HG03108 (cell line): ENCODE results near the gene TOR4A.

Experiments used
- ATAC-seq: cut with Tn5 transposase; IDR thresholded peaks from one replicate; pipeline ENCODE4 v1.9.1; 2021; ENCODE audit warnings: moderate library complexity; ENCODE audit not compliant: unreplicated experiment

The TOR4A gene

DNA sequence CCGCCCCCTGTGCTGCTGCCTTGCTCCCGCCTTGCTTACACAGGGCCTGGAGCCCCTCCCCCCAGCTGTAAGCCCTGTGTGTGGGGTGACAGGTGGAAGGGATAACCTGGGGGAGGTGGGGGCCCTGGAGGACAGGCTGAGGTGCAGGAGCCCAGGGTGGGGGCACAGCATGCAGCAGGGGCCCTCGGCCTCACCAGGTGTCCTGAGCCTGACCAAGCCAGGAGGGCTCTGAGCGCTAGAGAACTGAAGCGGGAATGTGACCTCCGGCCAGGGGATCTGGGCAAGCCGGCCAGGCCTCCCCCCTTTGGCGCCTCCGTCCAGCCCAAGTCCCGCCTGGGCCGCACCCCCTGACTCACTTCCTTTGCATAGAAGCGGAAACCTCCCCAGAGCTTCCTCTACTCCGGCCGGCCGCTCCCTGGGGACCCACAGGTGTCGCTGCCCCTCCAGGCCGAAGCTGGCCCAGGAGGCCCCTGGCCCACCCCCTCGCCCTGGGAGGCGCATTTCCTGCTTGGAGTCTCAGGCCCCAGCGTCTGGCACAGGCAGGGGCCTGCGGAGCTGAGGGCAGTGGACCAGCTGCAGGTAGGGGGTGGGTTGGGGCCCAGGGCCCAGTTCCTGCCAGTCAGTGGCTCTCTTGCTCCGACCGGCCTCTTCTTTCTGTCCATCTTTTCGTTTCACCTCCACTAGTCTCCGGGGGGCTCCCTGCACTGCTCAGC, at the start of gene TOR4A:
TOR4A (plus strand) TSS at position 398 of the 713 bp plus-strand sequence. CDS start 964 bp downstream, outside the sequence.
- ATAC-seq = peak; percentile 78

DNA sequence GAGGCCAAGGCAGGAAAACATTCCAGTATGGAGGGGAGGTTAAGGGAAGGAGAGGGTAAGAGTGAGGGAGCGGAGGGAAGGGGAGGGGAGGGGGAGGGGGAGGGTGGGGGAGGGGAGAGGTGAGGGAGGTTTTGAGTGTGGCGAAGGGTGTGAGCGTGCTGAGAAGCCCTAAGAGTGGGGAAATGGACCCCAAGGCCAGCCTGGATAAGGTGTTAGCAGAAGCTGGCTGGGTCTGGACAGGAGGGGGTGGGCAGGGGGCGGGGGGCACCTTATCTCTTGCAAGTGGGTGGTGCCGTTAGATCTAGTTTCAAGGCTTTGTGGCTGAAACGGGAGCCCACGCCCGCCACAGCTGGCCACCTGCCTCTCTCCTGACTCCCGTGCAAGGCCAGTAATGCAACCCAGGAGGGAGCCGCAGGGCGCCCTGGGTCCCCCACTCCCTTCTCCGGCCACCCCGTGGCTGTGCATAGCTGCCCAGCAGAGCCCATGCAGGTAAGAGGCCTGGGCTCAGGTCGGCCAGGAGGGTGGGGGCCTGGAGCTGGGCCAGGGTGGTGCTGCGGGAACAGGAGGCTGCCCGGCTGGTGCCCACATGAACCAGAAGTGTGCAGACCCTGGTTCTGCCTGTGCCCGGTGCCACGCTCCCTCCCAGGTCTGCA, 49.5 kb upstream of the TOR4A start:
- no peak for ATAC-seq

DNA sequence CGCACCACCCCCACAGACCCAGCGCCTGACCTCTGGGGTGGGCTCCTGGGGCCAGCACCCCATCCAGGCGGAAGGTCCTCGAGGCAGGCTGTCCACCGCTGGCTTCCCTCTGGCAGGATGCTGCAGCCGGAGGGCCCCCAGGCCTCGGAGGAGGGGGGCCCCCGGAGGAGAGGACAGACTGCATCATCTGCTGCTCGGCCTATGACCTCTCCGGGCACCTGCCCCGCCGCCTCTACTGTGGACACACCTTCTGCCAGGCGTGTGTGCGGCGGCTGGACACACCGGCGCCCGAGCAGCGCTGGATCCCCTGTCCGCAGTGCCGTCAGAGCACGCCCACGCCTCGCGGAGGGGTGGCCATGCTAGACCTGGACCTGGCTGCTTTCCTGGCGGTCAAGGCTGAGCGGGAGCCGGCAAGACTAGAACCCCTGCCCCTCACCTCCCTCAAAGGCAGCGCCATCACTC, 49.0 kb upstream of the TOR4A start:
- no peak for ATAC-seq

DNA sequence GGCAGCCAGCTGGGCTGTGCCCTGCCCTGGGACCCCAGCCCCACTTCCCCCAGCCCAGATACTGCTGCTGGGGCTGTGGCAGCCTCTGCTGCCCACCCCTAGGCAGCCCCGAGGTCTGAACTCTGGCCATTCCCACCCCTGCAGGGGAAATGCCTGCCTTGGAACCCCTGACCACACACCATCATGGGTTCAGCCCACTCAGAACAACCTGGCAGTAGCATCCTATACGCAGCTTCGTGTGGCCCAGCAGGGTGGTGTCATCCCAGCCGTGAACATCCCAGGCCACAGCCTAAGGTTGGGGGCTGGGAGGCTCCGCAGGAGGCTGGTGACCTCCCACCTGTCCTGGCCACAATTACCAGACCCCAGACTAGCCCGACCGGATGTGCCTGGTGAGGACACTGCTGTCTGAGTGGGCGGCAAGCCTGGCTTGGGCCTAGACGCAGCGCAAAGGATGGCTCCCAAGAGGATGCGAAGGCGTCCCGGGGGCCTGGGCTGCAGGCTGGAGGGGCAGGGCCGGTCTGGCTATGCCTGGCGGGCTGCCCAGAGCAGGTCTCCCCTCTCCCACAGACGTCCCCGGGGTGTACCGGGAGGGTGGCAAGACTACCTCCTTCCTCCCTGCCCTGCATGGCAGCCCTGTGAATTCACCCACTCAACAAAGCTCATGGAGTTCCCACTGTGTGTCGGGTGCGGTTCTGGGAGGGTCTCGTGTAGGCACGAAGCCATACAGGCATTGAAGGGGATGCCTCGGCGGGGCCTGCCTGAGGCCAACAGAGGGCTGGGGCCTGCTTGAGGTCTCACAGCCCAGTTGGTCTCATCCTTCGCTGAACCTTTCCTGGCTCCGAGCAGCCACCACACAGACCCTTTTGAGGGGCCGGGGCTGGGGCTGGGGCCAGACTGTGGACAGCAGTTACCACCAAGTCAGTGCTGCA, 48.3 kb upstream of the TOR4A start:
- ATAC-seq = no peak

DNA sequence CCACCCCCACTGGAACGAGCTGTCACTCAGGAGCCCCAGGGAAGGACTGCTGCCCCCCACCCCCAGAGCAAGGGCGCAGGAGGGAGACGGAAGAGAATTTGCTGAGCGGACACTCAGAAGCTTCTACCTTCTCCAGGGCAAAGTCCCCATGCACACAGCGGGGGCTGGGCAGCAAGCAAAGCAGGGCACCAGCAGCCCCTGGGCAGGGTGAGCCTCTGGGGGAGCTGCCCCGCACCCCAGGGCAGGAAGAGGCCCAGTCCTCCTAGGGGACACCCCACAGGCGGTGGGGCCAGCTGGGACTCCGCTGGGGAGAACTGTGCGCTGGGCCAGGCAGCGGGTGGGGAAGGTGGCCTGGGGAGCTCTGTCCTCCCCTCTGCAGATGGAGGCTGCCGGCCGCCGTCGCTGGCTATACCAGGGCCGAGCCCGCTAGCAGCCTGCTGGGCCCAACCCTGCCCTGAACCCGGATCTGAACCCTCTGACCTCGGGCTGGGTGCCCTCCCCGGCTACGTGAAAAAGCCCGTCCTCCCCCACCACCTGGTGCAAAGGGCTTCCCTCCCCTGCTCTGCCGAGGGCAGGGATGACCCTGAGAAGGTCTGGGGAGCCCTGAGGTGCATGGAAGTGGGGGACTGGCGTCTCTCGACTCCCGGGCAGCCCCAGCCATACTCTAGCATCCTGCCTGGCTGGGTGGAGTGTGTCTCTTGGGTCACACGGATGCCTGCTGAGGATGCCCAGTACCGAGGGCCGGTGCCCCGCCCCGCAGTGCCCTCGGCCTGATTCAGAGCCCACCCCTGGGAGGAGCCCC, 47.4 kb upstream of the TOR4A start:
- no peak for ATAC-seq

DNA sequence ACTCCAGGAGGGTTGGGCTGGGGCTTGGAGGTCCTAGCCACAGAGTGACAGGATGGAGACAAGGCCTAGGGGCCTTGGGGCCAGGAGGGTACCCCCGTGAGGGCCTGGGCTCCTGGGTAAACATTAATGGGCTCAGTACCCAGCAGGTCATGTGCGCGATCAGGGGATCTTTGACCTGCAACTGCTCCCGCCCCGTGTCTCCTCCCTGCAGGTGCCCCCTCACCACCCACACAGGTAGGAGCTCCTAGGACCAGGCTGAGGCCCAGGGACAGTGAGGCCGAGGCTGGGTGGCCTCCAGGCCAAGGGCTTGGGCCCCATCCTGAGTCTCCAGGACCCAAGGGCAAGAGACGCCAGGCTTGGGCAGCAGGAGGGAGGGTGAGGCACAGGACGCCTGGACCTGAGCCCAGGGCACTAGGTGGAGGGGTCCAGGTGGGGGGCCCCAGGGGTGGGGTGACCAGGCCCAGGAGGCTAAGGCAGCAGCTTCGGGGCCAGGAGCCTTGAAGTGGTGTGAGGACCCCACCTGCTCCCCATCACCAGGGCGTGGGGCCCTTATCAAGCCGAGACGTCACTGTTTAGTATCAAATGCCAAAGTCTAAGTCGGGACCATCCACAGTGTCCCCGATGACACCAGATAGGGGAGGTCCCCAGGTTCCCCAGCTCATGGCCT, 46.7 kb upstream of the TOR4A start, which contains the start of gene SLC34A3:
SLC34A3 (plus strand) TSS at position 197 of the 667 bp plus-strand sequence. CDS start 802 bp downstream, outside the sequence.
- no peak for ATAC-seq

DNA sequence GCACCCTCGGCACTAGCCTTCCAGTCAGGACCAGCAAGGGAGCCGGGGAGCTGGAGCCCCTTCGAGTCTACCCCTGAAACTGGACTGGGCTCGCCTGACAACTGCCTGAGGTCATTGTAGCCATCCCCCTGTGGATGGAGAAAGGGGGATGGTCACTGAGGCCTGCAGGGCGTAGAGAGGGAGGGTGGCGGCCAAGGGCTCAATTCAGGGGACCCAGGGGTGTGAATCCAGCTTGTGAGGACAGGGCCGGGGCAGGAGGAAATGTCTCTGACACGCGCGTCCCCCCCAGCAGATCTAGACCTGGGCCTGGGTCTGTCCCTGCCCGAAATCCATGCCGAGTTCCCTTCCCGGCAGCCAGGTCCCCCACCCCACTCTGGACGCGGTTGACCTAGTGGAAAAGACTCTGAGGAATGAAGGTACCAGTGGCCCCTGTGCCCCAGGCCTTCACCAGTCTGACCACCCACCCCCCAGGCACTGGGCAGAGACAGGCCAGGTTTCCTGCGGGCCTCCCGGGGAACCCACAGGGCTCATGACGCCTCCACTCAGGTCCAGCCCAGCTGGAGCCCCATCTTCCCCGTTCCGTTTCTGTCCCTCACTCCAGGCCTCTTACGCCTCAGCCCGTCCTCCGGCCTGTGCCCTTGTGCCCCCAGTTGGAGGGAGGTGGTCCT, 46.0 kb upstream of the TOR4A start:
- ATAC-seq = no peak

DNA sequence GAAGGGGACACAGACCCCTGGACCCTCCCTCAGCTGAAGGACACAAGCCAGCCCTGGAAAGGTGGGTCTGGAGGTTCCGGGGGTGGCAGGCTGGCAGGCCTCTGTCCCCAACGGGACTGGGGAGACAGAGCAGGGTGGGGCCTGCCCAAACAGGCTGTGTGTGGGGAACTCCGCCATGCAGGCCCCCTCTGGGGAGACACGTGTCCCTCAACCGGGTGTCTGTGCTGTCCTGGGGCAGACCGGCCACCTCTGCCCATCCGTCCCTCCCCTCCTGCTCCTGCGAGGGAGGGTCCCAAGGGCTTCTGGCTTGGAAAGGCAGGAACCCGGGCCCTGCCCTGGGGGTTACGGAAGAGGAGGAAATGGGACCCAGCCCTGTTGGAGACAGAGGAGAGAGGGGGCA, 45.4 kb upstream of the TOR4A start:
- ATAC-seq = no peak

DNA sequence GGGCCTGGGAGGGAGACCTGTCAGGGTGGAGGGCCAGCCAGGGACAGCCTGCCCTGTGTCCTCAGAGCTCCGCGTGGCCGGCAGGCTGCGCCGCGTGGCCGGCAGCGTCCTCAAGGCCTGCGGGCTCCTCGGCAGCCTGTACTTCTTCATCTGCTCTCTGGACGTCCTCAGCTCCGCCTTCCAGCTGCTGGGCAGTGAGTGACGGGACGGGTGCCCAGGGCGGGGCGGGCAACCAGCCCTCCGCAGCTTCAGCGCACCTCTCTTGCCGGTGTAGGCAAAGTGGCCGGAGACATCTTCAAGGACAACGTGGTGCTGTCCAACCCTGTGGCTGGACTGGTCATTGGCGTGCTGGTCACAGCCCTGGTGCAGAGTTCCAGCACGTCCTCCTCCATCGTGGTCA, 45.0 kb upstream of the TOR4A start:
- ATAC-seq = no peak

DNA sequence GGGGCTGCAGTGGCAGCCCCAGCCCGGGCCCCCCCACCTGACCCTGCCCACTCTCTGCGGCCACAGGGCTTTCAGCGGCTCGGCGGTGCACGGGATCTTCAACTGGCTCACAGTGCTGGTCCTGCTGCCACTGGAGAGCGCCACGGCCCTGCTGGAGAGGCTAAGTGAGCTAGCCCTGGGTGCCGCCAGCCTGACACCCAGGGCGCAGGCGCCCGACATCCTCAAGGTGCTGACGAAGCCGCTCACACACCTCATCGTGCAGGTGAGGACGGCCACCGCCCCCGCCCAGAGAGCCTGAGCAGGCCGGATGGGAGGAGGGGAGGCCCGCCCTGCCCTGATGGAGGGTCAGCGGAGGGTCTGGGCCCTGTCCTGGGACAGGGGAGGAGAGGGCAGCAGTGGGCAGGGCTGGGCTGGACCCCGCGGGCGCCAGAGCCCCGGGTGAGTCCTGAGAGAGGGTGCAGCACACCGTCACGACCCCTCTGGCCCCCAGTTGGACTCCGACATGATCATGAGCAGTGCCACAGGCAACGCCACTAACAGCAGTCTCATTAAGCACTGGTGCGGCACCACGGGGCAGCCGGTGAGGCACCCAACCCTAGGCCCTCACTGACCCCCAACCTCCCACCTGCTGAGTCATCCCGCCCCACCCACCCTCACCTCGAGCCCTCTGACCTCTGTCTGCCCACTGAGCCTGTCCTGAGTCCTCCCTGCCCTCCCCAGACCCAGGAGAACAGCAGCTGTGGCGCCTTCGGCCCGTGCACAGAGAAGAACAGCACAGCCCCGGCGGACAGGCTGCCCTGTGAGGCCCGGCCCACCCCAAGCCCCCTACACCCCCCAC, 44.2 kb upstream of the TOR4A start:
- ATAC-seq = no peak

DNA sequence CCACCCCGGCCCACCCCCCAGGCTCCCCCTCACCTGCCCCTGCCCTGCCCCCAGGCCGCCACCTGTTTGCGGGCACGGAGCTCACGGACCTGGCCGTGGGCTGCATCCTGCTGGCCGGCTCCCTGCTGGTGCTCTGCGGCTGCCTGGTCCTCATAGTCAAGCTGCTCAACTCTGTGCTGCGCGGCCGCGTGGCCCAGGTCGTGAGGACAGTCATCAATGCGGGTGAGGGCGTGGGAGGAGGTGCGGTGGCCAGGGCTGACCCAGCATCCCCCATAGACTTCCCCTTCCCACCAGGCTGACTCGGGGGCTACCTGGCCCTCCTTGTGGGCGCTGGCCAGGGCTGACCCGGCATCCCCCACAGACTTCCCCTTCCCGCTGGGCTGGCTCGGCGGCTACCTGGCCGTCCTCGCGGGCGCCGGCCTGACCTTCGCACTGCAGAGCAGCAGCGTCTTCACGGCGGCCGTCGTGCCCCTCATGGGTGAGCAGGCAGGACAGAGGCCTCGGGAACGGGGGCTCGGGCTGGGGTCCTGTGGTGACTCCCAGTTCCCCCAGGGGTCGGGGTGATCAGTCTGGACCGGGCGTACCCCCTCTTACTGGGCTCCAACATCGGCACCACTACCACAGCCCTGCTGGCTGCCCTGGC, 43.4 kb upstream of the TOR4A start:
- ATAC-seq = no peak

DNA sequence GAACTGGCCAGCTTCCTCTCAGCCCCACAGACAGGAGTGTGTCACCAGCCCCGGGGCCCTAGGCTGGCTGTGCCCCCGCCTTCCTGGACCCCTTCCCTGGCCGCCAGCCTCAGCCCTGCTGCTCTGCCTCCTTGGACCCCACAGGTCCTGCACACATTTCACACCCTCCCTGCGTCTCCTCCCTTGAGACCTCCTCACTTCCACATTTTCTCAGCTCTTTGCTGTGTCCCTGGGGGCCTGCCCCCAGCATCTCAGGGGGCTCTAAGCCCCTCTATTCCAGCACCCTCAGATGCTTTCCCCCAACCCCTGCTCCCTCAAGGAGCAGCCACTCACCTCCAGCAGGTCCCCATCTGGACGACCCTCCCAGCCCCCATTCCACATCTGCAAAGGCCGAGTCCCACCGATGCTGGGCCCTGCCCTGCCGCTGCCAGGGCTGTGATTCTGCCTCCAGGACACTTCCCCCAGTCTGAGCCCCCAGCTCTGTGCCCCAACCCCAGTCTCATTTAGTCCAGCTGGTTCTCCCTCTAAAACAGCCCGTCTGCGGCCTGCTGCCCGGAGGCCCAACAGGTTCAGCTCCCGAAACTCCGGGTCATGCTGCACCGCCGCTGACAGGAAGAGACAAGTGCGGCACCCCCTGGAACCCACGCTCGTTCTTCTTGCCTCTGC, 42.6 kb upstream of the TOR4A start:
- ATAC-seq = no peak

DNA sequence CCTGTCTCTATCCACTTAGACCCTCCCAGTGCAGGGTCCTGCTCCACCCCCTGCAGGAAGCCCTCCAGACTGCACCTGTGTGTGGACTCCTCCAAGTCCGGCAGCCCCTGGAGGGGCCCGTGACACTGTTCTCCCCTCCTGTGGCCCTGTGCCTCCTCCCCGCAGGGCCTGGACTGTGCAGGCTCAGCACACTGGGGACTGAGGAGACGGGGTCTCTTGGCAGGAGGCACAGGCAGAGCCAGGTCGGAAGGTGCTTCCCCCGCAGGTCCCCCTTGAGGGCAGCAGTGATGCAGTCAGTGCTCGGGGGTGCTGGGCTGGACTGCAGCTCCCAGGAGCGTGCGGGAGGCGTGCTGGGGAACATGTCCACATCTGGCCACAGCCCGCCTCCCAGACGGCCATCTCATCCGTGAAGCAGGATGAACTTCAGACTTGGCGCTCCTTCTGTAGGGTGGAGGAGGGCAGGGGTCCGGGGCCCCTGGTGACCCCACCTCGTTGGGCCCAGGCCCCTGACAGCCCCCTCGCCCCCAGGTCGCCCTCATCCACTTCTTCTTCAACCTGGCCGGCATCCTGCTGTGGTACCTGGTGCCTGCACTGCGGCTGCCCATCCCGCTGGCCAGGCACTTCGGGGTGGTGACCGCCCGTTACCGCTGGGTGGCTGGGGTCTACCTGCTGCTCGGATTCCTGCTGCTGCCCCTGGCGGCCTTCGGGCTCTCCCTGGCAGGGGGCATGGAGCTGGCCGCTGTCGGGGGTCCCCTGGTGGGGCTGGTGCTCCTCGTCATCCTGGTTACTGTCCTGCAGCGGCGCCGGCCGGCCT, 41.9 kb upstream of the TOR4A start:
- no peak for ATAC-seq

DNA sequence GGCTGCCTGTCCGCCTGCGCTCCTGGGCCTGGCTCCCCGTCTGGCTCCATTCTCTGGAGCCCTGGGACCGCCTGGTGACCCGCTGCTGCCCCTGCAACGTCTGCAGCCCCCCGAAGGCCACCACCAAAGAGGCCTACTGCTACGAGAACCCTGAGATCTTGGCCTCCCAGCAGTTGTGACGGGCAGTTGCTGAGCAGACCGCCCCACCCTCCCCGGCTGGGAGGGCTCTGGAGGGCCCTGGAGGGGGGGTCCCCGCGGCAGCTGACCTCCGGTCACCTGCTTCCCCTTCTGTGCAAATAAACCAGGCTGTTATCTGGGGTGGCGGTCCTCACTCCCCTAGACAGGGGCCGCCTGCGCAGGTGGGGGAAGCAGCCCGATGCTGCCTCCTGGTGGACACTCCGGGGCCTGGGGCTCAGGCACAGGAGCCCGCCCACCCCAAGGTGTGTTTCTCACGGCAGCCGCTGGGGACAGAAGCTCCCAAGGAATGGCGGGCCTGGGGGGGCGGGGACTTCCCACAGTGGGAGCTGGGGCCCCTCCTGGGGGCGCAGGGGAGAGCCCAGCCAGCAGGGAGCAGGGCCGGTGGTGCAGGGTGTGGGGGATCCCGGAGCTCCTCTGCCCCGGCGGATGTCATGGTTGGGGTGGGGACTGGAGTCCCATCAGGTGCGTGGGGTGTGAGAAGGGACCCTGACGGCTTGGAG, 41.1 kb upstream of the TOR4A start:
- ATAC-seq = no peak

DNA sequence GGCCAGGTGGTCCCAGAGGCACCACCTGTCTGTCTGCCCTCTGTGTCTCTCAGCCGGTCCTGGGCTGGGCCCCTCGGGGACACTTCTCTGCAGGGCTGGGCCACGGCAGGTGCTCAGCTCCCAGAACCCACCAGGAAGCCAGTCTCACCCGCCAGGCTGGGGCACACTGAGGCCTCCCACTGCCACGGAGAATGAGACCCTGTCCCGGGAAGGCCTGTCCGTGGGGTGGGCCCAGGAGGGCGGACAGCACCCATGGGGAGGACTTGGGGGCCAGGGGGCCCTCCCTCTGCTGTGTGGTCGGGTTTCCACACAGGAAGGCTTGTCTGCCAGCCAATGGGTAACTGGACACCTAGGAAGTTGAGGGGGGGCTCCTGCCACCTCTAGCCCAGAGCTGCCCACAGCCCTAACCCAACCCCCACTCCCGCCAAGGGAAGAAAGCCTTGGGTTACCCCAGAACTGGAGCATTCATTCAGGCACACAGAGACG, 40.5 kb upstream of the TOR4A start:
- ATAC-seq = no peak
